WTC11 (cell line): ENCODE measurements around the gene FAM53A. TPM values are rescaled to one million over a fixed set of nuclear protein-coding genes. Genes with fewer than 3 reads are reported as not detected.

Experiments used
- ATAC-seq: fragments of 200-7000 bp; cut with Tn5 transposase; 2 replicates; pipeline ENCODE4 v1.10.0; 2021; ENCODE audit warnings: mild to moderate bottlenecking, moderate library complexity
- Bru-seq: library from RNA; stranded (reverse); fragments of 400-500 nt; gene quantifications from one replicate; lab custom pipeline; 2021; lab: Mats Ljungman, UMichigan
- CTCF ChIA-PET: fragments of 300-600 bp; sonication (Branson Sonifier 250); formaldehyde crosslinking; loops from one replicate; lab custom pipeline; 2021; ENCODE audit warnings: antibody characterized with exemption; lab: Charles Lee
- POLR2A ChIA-PET: fragments of 350-600 bp; sonication (Branson Sonifier 250); formaldehyde crosslinking; loops from one replicate; lab custom pipeline; 2021; ENCODE audit warnings: antibody characterized with exemption; lab: Charles Lee
- DNase-seq: peaks from one replicate; pipeline ENCODE4 v3.0.0; 2021; ENCODE audit warnings: low spot score
- H3K27ac Mint-ChIP-seq: 2 replicates; pipeline ENCODE4 v1.8.0; 2021; ENCODE audit warnings: mixed read lengths
- H3K27me3 Mint-ChIP-seq: 2 replicates; pipeline ENCODE4 v1.8.0; 2021; ENCODE audit warnings: low read depth, mild to moderate bottlenecking, moderate library complexity, mixed read lengths
- H3K36me3 Mint-ChIP-seq: 2 replicates; pipeline ENCODE4 v1.8.0; 2021; ENCODE audit warnings: mixed read lengths
- H3K4me1 Mint-ChIP-seq: 2 replicates; pipeline ENCODE4 v1.8.0; 2022; ENCODE audit warnings: mixed read lengths
- H3K4me3 Mint-ChIP-seq: 2 replicates; pipeline ENCODE4 v1.8.0; 2021; ENCODE audit warnings: mild to moderate bottlenecking, moderate library complexity, mixed read lengths
- H3K9me3 Mint-ChIP-seq: 2 replicates; pipeline ENCODE4 v1.8.0; 2021; ENCODE audit warnings: mixed read lengths
- ESRRA ChIP-seq: sonication (generic); formaldehyde crosslinking; IDR thresholded peaks from 2 replicates; pipeline ENCODE4 v1.8.1; 2022; ENCODE audit warnings: mild to moderate bottlenecking, missing genetic modification reagents, borderline replicate concordance
- ETV6 ChIP-seq: sonication (generic); formaldehyde crosslinking; IDR thresholded peaks from 2 replicates; pipeline ENCODE4 v1.8.1; 2022; ENCODE audit warnings: mild to moderate bottlenecking, missing genetic modification reagents
- GABPB1 ChIP-seq: sonication (generic); formaldehyde crosslinking; IDR thresholded peaks from 2 replicates; pipeline ENCODE4 v1.8.1; 2023; ENCODE audit warnings: mild to moderate bottlenecking, missing genetic modification reagents
- IRF2 ChIP-seq: sonication (generic); formaldehyde crosslinking; IDR thresholded peaks from 2 replicates; pipeline ENCODE4 v1.8.0; 2022; ENCODE audit warnings: low read depth, missing genetic modification reagents, borderline replicate concordance
- JUN ChIP-seq: sonication (generic); formaldehyde crosslinking; IDR thresholded peaks from 2 replicates; pipeline ENCODE4 v1.8.0; 2023; ENCODE audit warnings: mild to moderate bottlenecking, missing genetic modification reagents
- KAT7 ChIP-seq: sonication (generic); formaldehyde crosslinking; IDR thresholded peaks from 2 replicates; pipeline ENCODE4 v1.8.1; 2023; ENCODE audit warnings: missing genetic modification reagents, mild to moderate bottlenecking, borderline replicate concordance
- MXD4 ChIP-seq: fragments of 250-450 bp; sonication (Bioruptor Pico); IDR thresholded peaks from 2 replicates; pipeline ENCODE4 v1.8.0; 2021; ENCODE audit warnings: mild to moderate bottlenecking, moderate library complexity, borderline replicate concordance
- NFYB ChIP-seq: sonication (generic); formaldehyde crosslinking; conservative IDR thresholded peaks from 2 replicates; pipeline ENCODE4 v1.8.0; 2022; ENCODE audit warnings: low read depth, missing genetic modification reagents
- NR1H2 ChIP-seq: sonication (generic); formaldehyde crosslinking; IDR thresholded peaks from 2 replicates; pipeline ENCODE4 v1.9.0; 2021; ENCODE audit warnings: mild to moderate bottlenecking, moderate library complexity, missing genetic modification reagents
- PRRX2 ChIP-seq: fragments of 250-450 bp; sonication (Bioruptor Pico); IDR thresholded peaks from 2 replicates; pipeline ENCODE4 v1.8.0; 2021; ENCODE audit warnings: mild to moderate bottlenecking
- RELA ChIP-seq: sonication (generic); formaldehyde crosslinking; IDR thresholded peaks from 2 replicates; pipeline ENCODE4 v1.8.1; 2022; ENCODE audit warnings: missing genetic modification reagents, mild to moderate bottlenecking, borderline replicate concordance
- SMAD4 ChIP-seq: sonication (generic); formaldehyde crosslinking; IDR thresholded peaks from 2 replicates; pipeline ENCODE4 v1.8.0; 2022; ENCODE audit warnings: mild to moderate bottlenecking, missing genetic modification reagents
- SOX15 ChIP-seq: fragments of 250-450 bp; sonication (Bioruptor Pico); IDR thresholded peaks from 2 replicates; pipeline ENCODE4 v1.9.0; 2021; ENCODE audit warnings: mild to moderate bottlenecking
- TEAD4 ChIP-seq: sonication (generic); formaldehyde crosslinking; IDR thresholded peaks from 2 replicates; pipeline ENCODE4 v1.8.0; 2022; ENCODE audit warnings: mild to moderate bottlenecking, missing genetic modification reagents
- TP53 ChIP-seq: sonication (generic); formaldehyde crosslinking; IDR thresholded peaks from 2 replicates; pipeline ENCODE4 v1.8.1; 2023; ENCODE audit warnings: mild to moderate bottlenecking, missing genetic modification reagents
- ZNF121 ChIP-seq: sonication (generic); formaldehyde crosslinking; IDR thresholded peaks from 2 replicates; pipeline ENCODE4 v1.8.0; 2023; ENCODE audit warnings: missing genetic modification reagents
- ZNF219 ChIP-seq: sonication (generic); formaldehyde crosslinking; IDR thresholded peaks from 2 replicates; pipeline ENCODE4 v1.8.0; 2023; ENCODE audit warnings: missing genetic modification reagents, mild to moderate bottlenecking, borderline replicate concordance
- ZNF232 ChIP-seq: sonication (generic); formaldehyde crosslinking; IDR thresholded peaks from 2 replicates; pipeline ENCODE4 v1.8.0; 2022; ENCODE audit warnings: mild to moderate bottlenecking, missing genetic modification reagents
- ZNF317 ChIP-seq: sonication (generic); formaldehyde crosslinking; IDR thresholded peaks from 2 replicates; pipeline ENCODE4 v1.8.1; 2023; ENCODE audit warnings: low read depth, mild to moderate bottlenecking, moderate library complexity, missing genetic modification reagents, borderline replicate concordance
- ZNF396 ChIP-seq: fragments of 250-450 bp; sonication (Bioruptor Pico); IDR thresholded peaks from 2 replicates; pipeline ENCODE4 v1.8.0; 2021; ENCODE audit warnings: mild to moderate bottlenecking, moderate library complexity, borderline replicate concordance
- ZNF416 ChIP-seq: fragments of 250-450 bp; sonication (Bioruptor Pico); IDR thresholded peaks from 2 replicates; pipeline ENCODE4 v1.9.0; 2021; ENCODE audit warnings: mild to moderate bottlenecking, inconsistent platforms
- ZNF671 ChIP-seq: fragments of 250-450 bp; sonication (Bioruptor Pico); IDR thresholded peaks from 2 replicates; pipeline ENCODE4 v1.8.0; 2021; ENCODE audit warnings: mild to moderate bottlenecking
- long read RNA-seq, 3 experiments: library from RNA in 1 of 3; library from capped mRNA in 1 of 3; library from polyadenylated mRNA in 1 of 3; unstranded in 2 of 3; stranded (forward) in 1 of 3; transcript quantifications; one replicate each; pipeline ENCODE4 v2.0.0, GENCODE V29; 2021
- total RNA-seq: library from RNA; stranded (reverse); gene quantifications from 3 replicates; pipeline ENCODE4 v1.2.3, GENCODE V29; 2021
- TF ChIP-seq, protein P1 (sequence below): sonication (generic); formaldehyde crosslinking; IDR thresholded peaks from 2 replicates; pipeline ENCODE4 v1.8.0; 2022; ENCODE audit warnings: missing genetic modification reagents
- TF ChIP-seq, protein P2 (sequence below): sonication (generic); formaldehyde crosslinking; IDR thresholded peaks from 2 replicates; pipeline ENCODE4 v1.8.1; 2023; ENCODE audit warnings: mild to moderate bottlenecking, moderate library complexity, missing genetic modification reagents
- TF ChIP-seq, protein P3 (sequence below): sonication (generic); formaldehyde crosslinking; IDR thresholded peaks from 2 replicates; pipeline ENCODE4 v1.8.0; 2023; ENCODE audit warnings: missing genetic modification reagents
- TF ChIP-seq, protein P4 (sequence below): sonication (generic); formaldehyde crosslinking; conservative IDR thresholded peaks from 2 replicates; pipeline ENCODE4 v1.8.1; 2022; ENCODE audit warnings: mild to moderate bottlenecking, missing genetic modification reagents
- TF ChIP-seq, protein P5 (sequence below): fragments of 250-450 bp; sonication (Bioruptor Pico); IDR thresholded peaks from 2 replicates; pipeline ENCODE4 v1.9.0; 2021; ENCODE audit warnings: mild to moderate bottlenecking

The FAM53A gene, protein sequence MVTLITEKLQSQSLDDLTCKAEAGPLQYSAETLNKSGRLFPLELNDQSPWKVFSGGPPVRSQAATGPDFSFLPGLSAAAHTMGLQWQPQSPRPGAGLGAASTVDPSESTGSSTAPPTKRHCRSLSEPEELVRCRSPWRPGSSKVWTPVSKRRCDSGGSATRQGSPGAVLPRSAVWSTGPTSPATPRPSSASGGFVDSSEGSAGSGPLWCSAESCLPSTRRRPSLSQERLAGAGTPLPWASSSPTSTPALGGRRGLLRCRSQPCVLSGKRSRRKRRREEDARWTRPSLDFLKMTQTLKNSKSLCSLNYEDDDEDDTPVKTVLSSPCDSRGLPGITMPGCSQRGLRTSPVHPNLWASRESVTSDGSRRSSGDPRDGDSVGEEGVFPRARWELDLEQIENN
- total RNA-seq (2.9 to 5.2 TPM (median 5.1 TPM) in 3 replicates), Bru-seq, nascent RNA (percentile 33 among the genes with signal in this experiment)
- long read RNA-seq, experiment 1, partial matches to known transcripts: 0 of 9 reads
- long read RNA-seq, experiment 1, other reads (novel, unspliced or antisense): 8 of 9 reads
- long read RNA-seq, experiment 2, partial matches to known transcripts: 0 of 5 reads
- long read RNA-seq, experiment 2, other reads (novel, unspliced or antisense): 4 of 5 reads
- long read RNA-seq, experiment 3: 0 reads

DNA sequence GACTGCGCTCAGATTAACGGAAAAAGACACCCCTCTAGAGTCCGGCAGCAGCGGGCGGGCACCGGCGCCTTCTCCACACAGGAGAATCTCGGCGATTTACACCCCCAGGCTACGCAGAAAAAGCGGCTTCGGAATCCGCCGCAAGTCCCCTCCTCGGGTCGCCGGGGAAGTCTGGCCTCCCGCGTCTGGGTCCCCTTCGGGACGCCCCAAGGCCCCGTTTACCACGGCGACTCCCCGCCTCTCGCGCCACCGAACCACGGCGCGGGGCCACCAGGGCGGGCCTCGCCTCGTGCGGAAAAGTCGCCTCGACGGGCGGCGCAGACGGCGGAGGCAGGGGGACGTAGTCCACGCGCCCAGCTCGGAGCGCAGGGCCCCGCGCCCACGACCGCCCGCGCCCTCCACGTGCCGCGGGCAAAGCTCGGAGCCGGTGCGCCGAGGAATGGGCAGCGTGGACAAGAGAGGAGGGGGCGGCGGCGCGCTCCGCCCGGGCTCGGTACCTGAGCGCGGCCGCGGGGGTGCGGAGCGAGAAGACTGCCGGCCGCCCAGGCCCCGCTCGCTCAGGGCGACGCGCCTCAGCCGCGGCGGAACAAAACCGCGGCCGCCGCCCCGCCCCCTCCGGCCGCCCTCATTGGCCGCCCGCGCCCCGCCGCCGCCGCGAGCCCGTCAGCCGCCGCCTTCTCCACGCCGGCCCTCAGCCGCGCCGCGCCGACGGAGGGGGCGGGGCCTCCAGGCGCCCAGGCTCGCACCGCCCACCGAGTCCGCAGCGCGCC is at the start of gene FAM53A:
Gene FAM53A, minus strand, starts transcription at position 578 of the 770 bp plus-strand sequence. CDS start 15,572 bp downstream, outside the sequence.
- DNase-seq (peak; percentile 42), ATAC-seq (peak; percentile 96)
- no peaks in the 10 kb centered on the region for H3K36me3 Mint-ChIP-seq
- no peaks in the 10 kb centered on the region for H3K9me3 Mint-ChIP-seq
- peaks cover 27% of the 10 kb centered on the region for H3K27me3 Mint-ChIP-seq
- no peak within 1 kb of the TSS for H3K27ac Mint-ChIP-seq
- peaks cover 16% of the 10 kb centered on the region for H3K4me1 Mint-ChIP-seq
- CTCF ChIA-PET: interaction anchor here (1.9 kb wide), 1 partner anchor 9 kb away, joined by 8 read pairs; no protein-coding TSS in a partner anchor
- H3K4me3 Mint-ChIP-seq: peak within 1 kb of the TSS; percentile 73
- POLR2A ChIA-PET: no interaction called here
- TF ChIP-seq TEAD4 (CRISPR knock-in tag) (peak; percentile 38; the same call in 1 of the 2 replicates), KAT7 (CRISPR knock-in tag) (no peak), GABPB1 (CRISPR knock-in tag) (0 out of 2 replicates have a peak, but pooled peaks have one; percentile 38), NFYB (CRISPR knock-in tag) (peak; percentile 25; the same call in 1 of the 2 replicates), ZNF317 (CRISPR knock-in tag) (0 out of 2 replicates have a peak, but pooled peaks have one; percentile 19), ZNF219 (CRISPR knock-in tag) (peak; percentile 51; the same call in 1 of the 2 replicates), MXD4 (CRISPR knock-in tag) (no peak), ZNF232 (CRISPR knock-in tag) (peak; percentile 80; the same call in 1 of the 2 replicates), ZNF121 (CRISPR knock-in tag) (no peak), ESRRA (CRISPR knock-in tag) (0 out of 2 replicates have a peak, but pooled peaks have one; percentile 77), ZNF396 (no peak), NR1H2 (CRISPR knock-in tag) (no peak), SMAD4 (CRISPR knock-in tag) (no peak), TP53 (no peak), IRF2 (no peak), RELA (CRISPR knock-in tag) (0 out of 2 replicates have a peak, but pooled peaks have one; percentile 63), ETV6 (CRISPR knock-in tag) (peak; percentile 83; the same call in 1 of the 2 replicates), ZNF416 (no peak), PRRX2 (CRISPR knock-in tag) (no peak), SOX15 (CRISPR knock-in tag) (no peak), ZNF671 (no peak), JUN (CRISPR knock-in tag) (peak; percentile 85)
- TF ChIP-seq, protein P1, sequence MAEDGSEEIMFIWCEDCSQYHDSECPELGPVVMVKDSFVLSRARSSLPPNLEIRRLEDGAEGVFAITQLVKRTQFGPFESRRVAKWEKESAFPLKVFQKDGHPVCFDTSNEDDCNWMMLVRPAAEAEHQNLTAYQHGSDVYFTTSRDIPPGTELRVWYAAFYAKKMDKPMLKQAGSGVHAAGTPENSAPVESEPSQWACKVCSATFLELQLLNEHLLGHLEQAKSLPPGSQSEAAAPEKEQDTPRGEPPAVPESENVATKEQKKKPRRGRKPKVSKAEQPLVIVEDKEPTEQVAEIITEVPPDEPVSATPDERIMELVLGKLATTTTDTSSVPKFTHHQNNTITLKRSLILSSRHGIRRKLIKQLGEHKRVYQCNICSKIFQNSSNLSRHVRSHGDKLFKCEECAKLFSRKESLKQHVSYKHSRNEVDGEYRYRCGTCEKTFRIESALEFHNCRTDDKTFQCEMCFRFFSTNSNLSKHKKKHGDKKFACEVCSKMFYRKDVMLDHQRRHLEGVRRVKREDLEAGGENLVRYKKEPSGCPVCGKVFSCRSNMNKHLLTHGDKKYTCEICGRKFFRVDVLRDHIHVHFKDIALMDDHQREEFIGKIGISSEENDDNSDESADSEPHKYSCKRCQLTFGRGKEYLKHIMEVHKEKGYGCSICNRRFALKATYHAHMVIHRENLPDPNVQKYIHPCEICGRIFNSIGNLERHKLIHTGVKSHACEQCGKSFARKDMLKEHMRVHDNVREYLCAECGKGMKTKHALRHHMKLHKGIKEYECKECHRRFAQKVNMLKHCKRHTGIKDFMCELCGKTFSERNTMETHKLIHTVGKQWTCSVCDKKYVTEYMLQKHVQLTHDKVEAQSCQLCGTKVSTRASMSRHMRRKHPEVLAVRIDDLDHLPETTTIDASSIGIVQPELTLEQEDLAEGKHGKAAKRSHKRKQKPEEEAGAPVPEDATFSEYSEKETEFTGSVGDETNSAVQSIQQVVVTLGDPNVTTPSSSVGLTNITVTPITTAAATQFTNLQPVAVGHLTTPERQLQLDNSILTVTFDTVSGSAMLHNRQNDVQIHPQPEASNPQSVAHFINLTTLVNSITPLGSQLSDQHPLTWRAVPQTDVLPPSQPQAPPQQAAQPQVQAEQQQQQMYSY (CRISPR knock-in tag): peak; percentile 67
- TF ChIP-seq, protein P2, sequence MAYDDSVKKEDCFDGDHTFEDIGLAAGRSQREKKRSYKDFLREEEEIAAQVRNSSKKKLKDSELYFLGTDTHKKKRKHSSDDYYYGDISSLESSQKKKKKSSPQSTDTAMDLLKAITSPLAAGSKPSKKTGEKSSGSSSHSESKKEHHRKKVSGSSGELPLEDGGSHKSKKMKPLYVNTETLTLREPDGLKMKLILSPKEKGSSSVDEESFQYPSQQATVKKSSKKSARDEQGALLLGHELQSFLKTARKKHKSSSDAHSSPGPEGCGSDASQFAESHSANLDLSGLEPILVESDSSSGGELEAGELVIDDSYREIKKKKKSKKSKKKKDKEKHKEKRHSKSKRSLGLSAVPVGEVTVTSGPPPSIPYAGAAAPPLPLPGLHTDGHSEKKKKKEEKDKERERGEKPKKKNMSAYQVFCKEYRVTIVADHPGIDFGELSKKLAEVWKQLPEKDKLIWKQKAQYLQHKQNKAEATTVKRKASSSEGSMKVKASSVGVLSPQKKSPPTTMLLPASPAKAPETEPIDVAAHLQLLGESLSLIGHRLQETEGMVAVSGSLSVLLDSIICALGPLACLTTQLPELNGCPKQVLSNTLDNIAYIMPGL (CRISPR knock-in tag): peak; percentile 83; the same call in 1 of the 2 replicates
- TF ChIP-seq, protein P3, sequence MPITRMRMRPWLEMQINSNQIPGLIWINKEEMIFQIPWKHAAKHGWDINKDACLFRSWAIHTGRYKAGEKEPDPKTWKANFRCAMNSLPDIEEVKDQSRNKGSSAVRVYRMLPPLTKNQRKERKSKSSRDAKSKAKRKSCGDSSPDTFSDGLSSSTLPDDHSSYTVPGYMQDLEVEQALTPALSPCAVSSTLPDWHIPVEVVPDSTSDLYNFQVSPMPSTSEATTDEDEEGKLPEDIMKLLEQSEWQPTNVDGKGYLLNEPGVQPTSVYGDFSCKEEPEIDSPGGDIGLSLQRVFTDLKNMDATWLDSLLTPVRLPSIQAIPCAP (CRISPR knock-in tag): peak; percentile 72; the same call in 1 of the 2 replicates
- TF ChIP-seq, protein P4, sequence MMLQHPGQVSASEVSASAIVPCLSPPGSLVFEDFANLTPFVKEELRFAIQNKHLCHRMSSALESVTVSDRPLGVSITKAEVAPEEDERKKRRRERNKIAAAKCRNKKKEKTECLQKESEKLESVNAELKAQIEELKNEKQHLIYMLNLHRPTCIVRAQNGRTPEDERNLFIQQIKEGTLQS (CRISPR knock-in tag): no peak
- TF ChIP-seq, protein P5, sequence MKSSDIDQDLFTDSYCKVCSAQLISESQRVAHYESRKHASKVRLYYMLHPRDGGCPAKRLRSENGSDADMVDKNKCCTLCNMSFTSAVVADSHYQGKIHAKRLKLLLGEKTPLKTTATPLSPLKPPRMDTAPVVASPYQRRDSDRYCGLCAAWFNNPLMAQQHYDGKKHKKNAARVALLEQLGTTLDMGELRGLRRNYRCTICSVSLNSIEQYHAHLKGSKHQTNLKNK: no peak
